ENCODE results near the gene MCAM. TPM values are rescaled to one million over a fixed set of nuclear protein-coding genes. Genes with fewer than 3 reads are reported as not detected.

Gene MCAM, protein sequence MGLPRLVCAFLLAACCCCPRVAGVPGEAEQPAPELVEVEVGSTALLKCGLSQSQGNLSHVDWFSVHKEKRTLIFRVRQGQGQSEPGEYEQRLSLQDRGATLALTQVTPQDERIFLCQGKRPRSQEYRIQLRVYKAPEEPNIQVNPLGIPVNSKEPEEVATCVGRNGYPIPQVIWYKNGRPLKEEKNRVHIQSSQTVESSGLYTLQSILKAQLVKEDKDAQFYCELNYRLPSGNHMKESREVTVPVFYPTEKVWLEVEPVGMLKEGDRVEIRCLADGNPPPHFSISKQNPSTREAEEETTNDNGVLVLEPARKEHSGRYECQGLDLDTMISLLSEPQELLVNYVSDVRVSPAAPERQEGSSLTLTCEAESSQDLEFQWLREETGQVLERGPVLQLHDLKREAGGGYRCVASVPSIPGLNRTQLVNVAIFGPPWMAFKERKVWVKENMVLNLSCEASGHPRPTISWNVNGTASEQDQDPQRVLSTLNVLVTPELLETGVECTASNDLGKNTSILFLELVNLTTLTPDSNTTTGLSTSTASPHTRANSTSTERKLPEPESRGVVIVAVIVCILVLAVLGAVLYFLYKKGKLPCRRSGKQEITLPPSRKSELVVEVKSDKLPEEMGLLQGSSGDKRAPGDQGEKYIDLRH
- total RNA-seq (2021) (38.8 and 54.5 TPM in 2 replicates), Bru-seq, nascent RNA (percentile 64 among the genes with signal in this experiment), BruChase-seq, experiment 1, labeled RNA remaining after a 2-hour chase (percentile 88 among the genes with signal in this experiment), BruChase-seq, experiment 2, labeled RNA remaining after a 6-hour chase (percentile 96 among the genes with signal in this experiment)
- long read RNA-seq, transcript MCAM-201 (16 exons, 3,313 nt) = major isoform, 8 of 20 reads
- long read RNA-seq, partial matches to known transcripts = 4 of 20 reads
- long read RNA-seq, other reads (novel, unspliced or antisense) = 8 of 20 reads

GRCh38 chr11:119316729-119317591 is at the start of gene MCAM:
TSS of gene MCAM (minus strand) at chr11:119317130. CDS start at chr11:119317101, 29 bp downstream.
- no peak; the same call in 1 of the 2 replicates for TF ChIP-seq EZH2 (IDR thresholded peaks at IDR 0.05; ENCODE audit: low read depth)
- TF ChIP-seq, protein P1, sequence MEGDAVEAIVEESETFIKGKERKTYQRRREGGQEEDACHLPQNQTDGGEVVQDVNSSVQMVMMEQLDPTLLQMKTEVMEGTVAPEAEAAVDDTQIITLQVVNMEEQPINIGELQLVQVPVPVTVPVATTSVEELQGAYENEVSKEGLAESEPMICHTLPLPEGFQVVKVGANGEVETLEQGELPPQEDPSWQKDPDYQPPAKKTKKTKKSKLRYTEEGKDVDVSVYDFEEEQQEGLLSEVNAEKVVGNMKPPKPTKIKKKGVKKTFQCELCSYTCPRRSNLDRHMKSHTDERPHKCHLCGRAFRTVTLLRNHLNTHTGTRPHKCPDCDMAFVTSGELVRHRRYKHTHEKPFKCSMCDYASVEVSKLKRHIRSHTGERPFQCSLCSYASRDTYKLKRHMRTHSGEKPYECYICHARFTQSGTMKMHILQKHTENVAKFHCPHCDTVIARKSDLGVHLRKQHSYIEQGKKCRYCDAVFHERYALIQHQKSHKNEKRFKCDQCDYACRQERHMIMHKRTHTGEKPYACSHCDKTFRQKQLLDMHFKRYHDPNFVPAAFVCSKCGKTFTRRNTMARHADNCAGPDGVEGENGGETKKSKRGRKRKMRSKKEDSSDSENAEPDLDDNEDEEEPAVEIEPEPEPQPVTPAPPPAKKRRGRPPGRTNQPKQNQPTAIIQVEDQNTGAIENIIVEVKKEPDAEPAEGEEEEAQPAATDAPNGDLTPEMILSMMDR (conservative IDR thresholded peaks at IDR 0.05) = no peak
- H3K36me3 ChIP-seq (ENCODE audit: low read depth) = no peaks in the 10 kb centered on the region
- peaks cover 20% of the 10 kb centered on the region for H3K27me3 ChIP-seq (ENCODE audit: insufficient read depth, low read depth)
- BruUV-seq (replicated peaks) = no TSS peak
- no peak within 1 kb of the TSS for H3K27ac ChIP-seq
- H3K9me3 ChIP-seq (ENCODE audit: insufficient read depth, low read depth) = no peaks in the 10 kb centered on the region
- H3K4me3 ChIP-seq = peak within 1 kb of the TSS; percentile 67
- H2AFZ ChIP-seq = peak within 1 kb of the TSS; percentile 78
- DNase-seq = peak in 1 of 2 experiments; percentile 51
- intact Hi-C loops (cut with micrococcal nuclease; ENCODE audit: unreplicated experiment) = loop anchor here (5.0 kb wide), 3 partner anchors 110 to 405 kb away; partner anchors contain the start of genes CBL and DPAGT1
- ChIA-PET POLR2A (ENCODE audit: unreplicated experiment) (interaction anchor here (0.6 kb wide), 4 partner anchors 333 to 805 kb away, joined by 5 to 31 read pairs (median 10); no protein-coding TSS in a partner anchor), CTCF (interaction anchor here (0.6 to 0.9 kb wide), 2 partner anchors 215 to 256 kb away, joined by 4 to 5 read pairs; partner anchors contain the start of gene DPAGT1)
- H3K4me1 ChIP-seq (replicated peaks; ENCODE audit: insufficient read depth) = peaks cover 39% of the 10 kb centered on the region
- H3F3A ChIP-seq (ENCODE audit: insufficient read depth, low read depth) = peaks cover 15% of the 10 kb centered on the region; the same call in 1 of the 2 replicates
- H4K20me1 ChIP-seq (ENCODE audit: insufficient read depth) = no peaks in the 10 kb centered on the region
- H3K79me2 ChIP-seq (ENCODE audit: low read depth) = no peaks in the 10 kb centered on the region
- H3K4me2 ChIP-seq = peak within 1 kb of the TSS; percentile 96
- H3K9me2 ChIP-seq (ENCODE audit: insufficient read depth) = no peaks in the 10 kb centered on the region

- Histone ChIP-seq H3K9me2 (ENCODE audit: insufficient read depth) (no peaks in the 10 kb centered on the region), H2AFZ (no peak overlapping the region), H3F3A (ENCODE audit: insufficient read depth, low read depth) (peaks cover 32% of the 10 kb centered on the region), H3K4me1 (replicated peaks; ENCODE audit: insufficient read depth) (peaks cover 48% of the 10 kb centered on the region), H3K79me2 (ENCODE audit: low read depth) (no peaks in the 10 kb centered on the region), H3K4me3 (no peak overlapping the region), H4K20me1 (ENCODE audit: insufficient read depth) (no peaks in the 10 kb centered on the region), H3K27me3 (ENCODE audit: insufficient read depth, low read depth) (no peaks in the 10 kb centered on the region), H3K4me2 (no peak overlapping the region), H3K36me3 (ENCODE audit: low read depth) (no peaks in the 10 kb centered on the region), H3K27ac (no peak overlapping the region), H3K9me3 (ENCODE audit: insufficient read depth, low read depth) (no peaks in the 10 kb centered on the region)
- no peak for TF ChIP-seq EZH2 (IDR thresholded peaks at IDR 0.05; ENCODE audit: low read depth)
- TF ChIP-seq, protein P1 (conservative IDR thresholded peaks at IDR 0.05) = no peak
- intact Hi-C loops (cut with micrococcal nuclease; ENCODE audit: unreplicated experiment) = loop anchor here (10.0 kb wide), 1 partner anchor 760 kb away; no protein-coding TSS in a partner anchor
- no TSS peak for BruUV-seq (replicated peaks)
- POLR2A ChIA-PET (ENCODE audit: unreplicated experiment) = interaction anchor here (0.7 kb wide), 1 partner anchor 183 kb away, joined by 3 read pairs; no protein-coding TSS in a partner anchor
- CTCF ChIA-PET = no interaction called here
- no peak for DNase-seq
Measured at GRCh38 chr11:119365071-119365591, 48.2 kb upstream of the MCAM start.

Measured in PC-9 (cell line).